ENCODE measurements around the gene GRK5.

Gene GRK5

GRCh38 chr10:119388849-119389345 is 181.5 kb downstream of the GRK5 start:
- intact Hi-C loops (cut with DNase I), result no loop called here
- DNase-seq, result peak in 1 of 10 donors; percentile 2

- peak in 3 of 10 donors; percentile 56 to 69 (median 58) for DNase-seq
- intact Hi-C loops (cut with DNase I), result no loop called here
Measured at GRCh38 chr10:119391440-119392251, 184.3 kb downstream of the GRK5 start.

- intact Hi-C loops (cut with DNase I), result no loop called here
- DNase-seq, result peak in 3 of 10 donors; percentile 43 to 71 (median 66)
Measured at GRCh38 chr10:119393019-119393418, 185.6 kb downstream of the GRK5 start.

GRCh38 chr10:119393421-119393820 is 186.1 kb downstream of the GRK5 start:
- peak in 3 of 10 donors; percentile 25 to 63 (median 45) for DNase-seq
- intact Hi-C loops (cut with DNase I), result no loop called here

- intact Hi-C loops (cut with DNase I), result no loop called here
- DNase-seq, result peak in 3 of 10 donors; percentile 14 to 48 (median 17)
Measured at GRCh38 chr10:119393845-119394244, 186.5 kb downstream of the GRK5 start.

GRCh38 chr10:119394657-119395279 is 187.4 kb downstream of the GRK5 start:
- intact Hi-C loops (cut with DNase I), result no loop called here
- peak in 3 of 10 donors; percentile 47 to 55 (median 50) for DNase-seq

- intact Hi-C loops (cut with DNase I), result no loop called here
- peak in 5 of 10 donors; percentile 23 to 85 (median 66) for DNase-seq
Measured at GRCh38 chr10:119395280-119396007, 188.1 kb downstream of the GRK5 start.

- DNase-seq, result peak in 3 of 10 donors; percentile 32 to 68 (median 42)
- intact Hi-C loops (cut with DNase I), result no loop called here
Measured at GRCh38 chr10:119396008-119396708, 188.8 kb downstream of the GRK5 start.

GRCh38 chr10:119396709-119397071 is 189.3 kb downstream of the GRK5 start:
- intact Hi-C loops (cut with DNase I), result no loop called here
- DNase-seq, result peak in 3 of 10 donors; percentile 47 to 64 (median 49)

GRCh38 chr10:119397416-119397815 is 190.0 kb downstream of the GRK5 start:
- peak in 3 of 10 donors; percentile 47 to 60 (median 51) for DNase-seq
- intact Hi-C loops (cut with DNase I), result no loop called here

GRCh38 chr10:119398996-119399395 is 191.6 kb downstream of the GRK5 start:
- intact Hi-C loops (cut with DNase I), result no loop called here

GRCh38 chr10:119399466-119399865 is 192.1 kb downstream of the GRK5 start:
- intact Hi-C loops (cut with DNase I), result no loop called here
- DNase-seq, result no peak

More at GRCh38 chr10:119398996-119399395, 191.6 kb downstream of the GRK5 start:
- DNase-seq, result peak in 2 of 10 donors; percentile 19 to 52

GRCh38 chr10:119401671-119402395 is 194.5 kb downstream of the GRK5 start:
- DNase-seq, result peak in 3 of 10 donors; percentile 10 to 72 (median 35)
- intact Hi-C loops (cut with DNase I), result no loop called here

GRCh38 chr10:119403921-119404320 is 196.6 kb downstream of the GRK5 start:
- no peak for DNase-seq
- intact Hi-C loops (cut with DNase I), result no loop called here

- intact Hi-C loops (cut with DNase I), result no loop called here
- DNase-seq, result peak in 1 of 10 donors; percentile 41
Measured at GRCh38 chr10:119404719-119405519, 197.5 kb downstream of the GRK5 start.

- intact Hi-C loops (cut with DNase I), result no loop called here
- DNase-seq, result peak in 1 of 10 donors; percentile 37
Measured at GRCh38 chr10:119405520-119405807, 198.1 kb downstream of the GRK5 start.

GRCh38 chr10:119406137-119406536 is 198.8 kb downstream of the GRK5 start:
- DNase-seq, result peak in 1 of 10 donors; percentile 55
- intact Hi-C loops (cut with DNase I), result no loop called here

GRCh38 chr10:119406601-119407253 is 199.4 kb downstream of the GRK5 start:
- DNase-seq, result peak in 2 of 10 donors; percentile 41 to 50
- intact Hi-C loops (cut with DNase I), result no loop called here
